ENCODE results near the gene FAM107A.

- TF ChIP-seq ZNF384 (IDR thresholded peaks at IDR 0.05) (no peak), FOXK2 (IDR thresholded peaks at IDR 0.05) (no peak)
Measured at GRCh38 chr3:58556001-58556400, 21.2 kb downstream of the FAM107A start.

Data from HEK293T (cell line).